Measurements from ENCODE around the gene MAP2.
A peak's percentile ranks its signal among the peaks of the same experiment; 100 is the strongest.

The MAP2 gene

GRCh38 chr2:209470466-209470865 is 46.6 kb downstream of the MAP2 start:
- Histone ChIP-seq H3K36me3 (no peaks in the 10 kb centered on the region), H3K9me3 (no peaks in the 10 kb centered on the region), H3K27me3 (no peaks in the 10 kb centered on the region), H3K4me1 (peaks cover 0 to 44% (median 17%) of the 10 kb centered on the region in 4 donors), H3K27ac (no peak overlapping the region), H3K4me3 (no peak overlapping the region)
- intact Hi-C loops (cut with DNase I; ENCODE audit: low total_unique reads), result no loop called here
- TF ChIP-seq CTCF (IDR thresholded peaks at IDR 0.05), result no peak
- no peak for DNase-seq

- no peak for TF ChIP-seq CTCF (IDR thresholded peaks at IDR 0.05)
- intact Hi-C loops (cut with DNase I; ENCODE audit: low total_unique reads), result no loop called here
- H3K9me3 ChIP-seq, result no peaks in the 10 kb centered on the region
- no peak overlapping the region for H3K4me3 ChIP-seq
- DNase-seq, result no peak
- H3K36me3 ChIP-seq, result no peaks in the 10 kb centered on the region
- H3K4me1 ChIP-seq, result peaks cover 0 to 44% (median 18%) of the 10 kb centered on the region in 4 donors
- H3K27ac ChIP-seq, result no peak overlapping the region
- H3K27me3 ChIP-seq, result no peaks in the 10 kb centered on the region
These were observed 47.2 kb downstream of the MAP2 start for GRCh38 chr2:209471037-209471436.

GRCh38 chr2:209472112-209472832 is 48.4 kb downstream of the MAP2 start:
- H3K27me3 ChIP-seq, result no peaks in the 10 kb centered on the region
- intact Hi-C loops (cut with DNase I; ENCODE audit: low total_unique reads), result no loop called here
- DNase-seq, result no peak
- no peaks in the 10 kb centered on the region for H3K9me3 ChIP-seq
- no peak for TF ChIP-seq CTCF (IDR thresholded peaks at IDR 0.05)
- no peaks in the 10 kb centered on the region for H3K36me3 ChIP-seq
- H3K4me3 ChIP-seq, result no peak overlapping the region
- peak overlapping the region; percentile 31 to 42 for H3K27ac ChIP-seq
- peaks cover 0 to 49% (median 24%) of the 10 kb centered on the region in 4 donors for H3K4me1 ChIP-seq

GRCh38 chr2:209472871-209473270 is 49.0 kb downstream of the MAP2 start:
- Histone ChIP-seq H3K27ac (peak overlapping the region; percentile 31 to 42), H3K4me3 (no peak overlapping the region), H3K36me3 (no peaks in the 10 kb centered on the region), H3K27me3 (no peaks in the 10 kb centered on the region), H3K4me1 (peaks cover 0 to 49% (median 24%) of the 10 kb centered on the region in 4 donors), H3K9me3 (no peaks in the 10 kb centered on the region)
- intact Hi-C loops (cut with DNase I; ENCODE audit: low total_unique reads), result no loop called here
- TF ChIP-seq CTCF (IDR thresholded peaks at IDR 0.05), result no peak
- DNase-seq, result no peak

GRCh38 chr2:209473930-209474419 is 50.1 kb downstream of the MAP2 start:
- Histone ChIP-seq H3K4me3 (no peak overlapping the region), H3K9me3 (no peaks in the 10 kb centered on the region), H3K27me3 (no peaks in the 10 kb centered on the region), H3K36me3 (no peaks in the 10 kb centered on the region), H3K27ac (peak overlapping the region in 1 of 2 donors; percentile 31), H3K4me1 (peaks cover 0 to 49% (median 24%) of the 10 kb centered on the region in 4 donors)
- no peak for DNase-seq
- intact Hi-C loops (cut with DNase I; ENCODE audit: low total_unique reads), result no loop called here
- no peak for TF ChIP-seq CTCF (IDR thresholded peaks at IDR 0.05)
